ENCODE results near the gene SIM1. TPM values are rescaled to one million over a fixed set of nuclear protein-coding genes. Genes with fewer than 3 reads are reported as not detected.

The SIM1 gene
- total and polyA plus RNA-seq, 2 of the 8 experiments (the other 6 are each of a cell fraction or from before 2014, with no cell fraction given), result 0.02 to 0.39 TPM

GRCh38 chr6:100453701-100454521 lies 10.8 kb downstream of the SIM1 start:
- H3K4ac ChIP-seq (replicated peaks; ENCODE audit: insufficient read length, low read depth, low read length), result no peak overlapping the region
- no peaks in the 10 kb centered on the region for H3K9me3 ChIP-seq (ENCODE audit: insufficient read depth in 2 of 2, low read depth in 1 of 2, low read length in 1 of 2)
- H4K91ac ChIP-seq (replicated peaks; ENCODE audit: insufficient read length, low read length), result no peak overlapping the region
- TF ChIP-seq RNF2 (IDR thresholded peaks at IDR 0.05; ENCODE audit: borderline replicate concordance, low read depth, low read length, missing control alignments, poor library complexity, severe bottlenecking) (peak; percentile 92), EZH2 (IDR thresholded peaks at IDR 0.05; ENCODE audit: low read depth, low read length, severe bottlenecking) (peak; percentile 65), JUND (IDR thresholded peaks at IDR 0.05; ENCODE audit: low read length) (no peak), TCF12 (IDR thresholded peaks at IDR 0.05; ENCODE audit: low read depth, low read length) (0 out of 2 replicates have a peak, but pooled peaks have one; percentile 37), SUZ12 (IDR thresholded peaks at IDR 0.05; ENCODE audit: low read length) (peak; percentile 44), CTBP2 (IDR thresholded peaks at IDR 0.05; ENCODE audit: borderline replicate concordance, insufficient read depth, insufficient read length, low read length) (no peak), SP1 (IDR thresholded peaks at IDR 0.05; ENCODE audit: low read depth, low read length) (peak; percentile 26; the same call in 1 of the 2 replicates)
- no peak overlapping the region; the same call in 1 of the 2 replicates for H2BK12ac ChIP-seq (ENCODE audit: low read depth, low read length)
- H3K18ac ChIP-seq (ENCODE audit: extremely low read depth, low read length), result no peak overlapping the region; the same call in 1 of the 2 replicates
- no peak overlapping the region for H2BK20ac ChIP-seq (ENCODE audit: low read length)
- H3K4me3 ChIP-seq (ENCODE audit: extremely low read depth in 1 of 4, insufficient read depth in 2 of 4, low read depth in 3 of 4, low read length in 4 of 4), result peak overlapping the region; percentile 6 to 49 (median 25); a peak in 5 of 8 replicates
- POLR2A ChIA-PET (ENCODE audit: partially characterized antibody), result interaction anchor here (0.5 to 1.5 kb wide), 5 partner anchors 9 to 1023 kb away, joined by 3 to 6 read pairs (median 3); partner anchors contain the start of gene SIM1
- no peaks in the 10 kb centered on the region for H3K79me1 ChIP-seq (ENCODE audit: low read depth, low read length)
- H4K8ac ChIP-seq (ENCODE audit: extremely low read depth, insufficient read depth, low read length), result no peak overlapping the region
- peaks cover 97 to 100% (median 100%) of the 10 kb centered on the region in 4 experiments for H3K27me3 ChIP-seq (replicated peaks in 1 of 4; ENCODE audit: control insufficient read depth in 3 of 4, extremely low read depth in 1 of 4, insufficient read depth in 3 of 4, low read length in 3 of 4)
- no peak overlapping the region for H3K9ac ChIP-seq (replicated peaks in 1 of 4; ENCODE audit: extremely low read depth in 1 of 4, low read depth in 3 of 4, low read length in 3 of 4)
- H3K4me1 ChIP-seq (replicated peaks in 1 of 4; ENCODE audit: control insufficient read depth in 3 of 4, insufficient read depth in 4 of 4, low read length in 3 of 4), result peaks cover 12 to 45% (median 33%) of the 10 kb centered on the region in 4 experiments
- H3K23me2 ChIP-seq (ENCODE audit: low read depth, low read length), result peaks cover 12% of the 10 kb centered on the region; the same call in 1 of the 2 replicates
- no peak overlapping the region for H2BK120ac ChIP-seq (replicated peaks; ENCODE audit: low read depth, low read length)
- H3K79me2 ChIP-seq (ENCODE audit: control insufficient read depth in 1 of 2, insufficient read depth in 2 of 2, low read length in 2 of 2), result no peaks in the 10 kb centered on the region
- no peak for FAIRE-seq
- H3K36me3 ChIP-seq (ENCODE audit: control insufficient read depth in 2 of 4, insufficient read depth in 4 of 4, low read length in 3 of 4), result no peaks in the 10 kb centered on the region
- no peak overlapping the region for H2AFZ ChIP-seq (ENCODE audit: low read length)
- WGBS, 2 experiments (ENCODE audit: extremely low coverage in 1 of 2, insufficient coverage in 1 of 2, insufficient read length in 1 of 2, insufficient replicate concordance in 2 of 2, low coverage in 1 of 2, low lambda C conversion rate in 2 of 2, missing lambda C conversion rate in 1 of 2), result 7% methylated on average over 36 of the region's 36 CpGs; no CpG with 5 or more reads in 1 of the 2 experiments
- H2BK15ac ChIP-seq (ENCODE audit: low read length), result no peak overlapping the region
- no peak overlapping the region for H2BK5ac ChIP-seq (ENCODE audit: low read depth, low read length)
- CTCF ChIA-PET (ENCODE audit: partially characterized antibody), result interaction anchor here (0.9 to 15.2 kb wide), 10 partner anchors 8 to 848 kb away, joined by 3 to 215 read pairs (median 3); partner anchors contain the start of gene SIM1
- H3K56ac ChIP-seq (replicated peaks; ENCODE audit: insufficient read length, low read depth, low read length), result no peak overlapping the region
- no peak overlapping the region for H3K27ac ChIP-seq (ENCODE audit: low read depth, low read length)
- no peak overlapping the region for H3K14ac ChIP-seq (ENCODE audit: insufficient read length)
- peak overlapping the region; percentile 61 to 63 for H3K4me2 ChIP-seq (ENCODE audit: insufficient read depth in 1 of 2, low read depth in 2 of 2, low read length in 2 of 2)
- no peak overlapping the region for H3K23ac ChIP-seq (ENCODE audit: insufficient read length)
- H4K5ac ChIP-seq (ENCODE audit: insufficient read length, low read depth, low read length), result no peak overlapping the region
- H2AK5ac ChIP-seq (ENCODE audit: low read depth, low read length), result no peak overlapping the region
- H4K20me1 ChIP-seq (replicated peaks in 1 of 2; ENCODE audit: control insufficient read depth in 1 of 2, insufficient read depth in 2 of 2, low read length in 2 of 2), result peaks cover 18 to 21% of the 10 kb centered on the region in 2 experiments
- DNase-seq (ENCODE audit: low read depth in 1 of 2, low spot score in 2 of 2), result peak in 1 of 2 experiments; percentile 76
